Ramos (cell line): ENCODE data around the gene IFNAR1.
"Not testable (repeated sequence)": the region's sequence is repeated elsewhere in the genome, so short reads cannot be mapped to it uniquely, and the experiment has no call there.

Experiments
- in situ Hi-C: fragments of 300-500 bp; cut with MboI; formaldehyde crosslinking; loops from one replicate; pipeline ENCODE4 v1.14.3; 2022; ENCODE audit warnings: low sequenced_read_pairs; ENCODE audit not compliant: unreplicated experiment

IFNAR1 gene

DNA sequence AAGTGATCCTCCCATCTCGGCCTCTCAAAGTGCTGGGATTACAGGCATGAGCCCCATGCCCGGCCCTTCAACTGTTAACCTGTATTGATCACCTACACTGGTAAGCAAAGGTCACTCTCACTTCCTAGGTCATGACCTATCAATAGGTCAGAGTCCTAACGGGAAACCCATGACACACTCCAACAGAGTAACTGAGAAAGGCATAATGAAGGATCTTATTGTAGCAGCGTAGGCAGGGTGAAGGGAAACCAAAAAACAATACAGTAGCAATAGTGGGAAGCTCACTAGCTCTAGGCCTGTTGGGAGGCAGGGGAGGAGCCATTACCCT, 19.5 kb upstream of the IFNAR1 start:
- in situ Hi-C loops: no loop called here

DNA sequence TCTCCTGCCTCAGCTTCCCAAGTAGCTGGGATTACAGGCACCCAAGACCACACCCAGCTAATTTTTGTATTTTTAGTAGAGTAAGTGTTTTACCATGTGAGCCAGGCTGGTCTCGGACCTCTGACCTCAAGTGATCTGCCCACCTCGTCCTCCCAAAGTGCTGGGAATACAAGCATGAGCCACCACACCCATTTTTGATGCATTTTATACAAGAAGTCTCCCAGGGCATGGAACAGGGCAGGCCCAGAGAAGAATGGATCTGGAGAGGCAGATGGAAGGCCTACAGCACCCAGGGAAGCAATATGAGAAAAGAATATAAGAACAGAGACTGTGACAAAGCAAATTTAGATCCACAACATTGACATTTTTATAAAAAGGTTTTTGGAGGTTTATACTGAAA, 18.8 kb upstream of the IFNAR1 start:
- in situ Hi-C loops: no loop called here

DNA sequence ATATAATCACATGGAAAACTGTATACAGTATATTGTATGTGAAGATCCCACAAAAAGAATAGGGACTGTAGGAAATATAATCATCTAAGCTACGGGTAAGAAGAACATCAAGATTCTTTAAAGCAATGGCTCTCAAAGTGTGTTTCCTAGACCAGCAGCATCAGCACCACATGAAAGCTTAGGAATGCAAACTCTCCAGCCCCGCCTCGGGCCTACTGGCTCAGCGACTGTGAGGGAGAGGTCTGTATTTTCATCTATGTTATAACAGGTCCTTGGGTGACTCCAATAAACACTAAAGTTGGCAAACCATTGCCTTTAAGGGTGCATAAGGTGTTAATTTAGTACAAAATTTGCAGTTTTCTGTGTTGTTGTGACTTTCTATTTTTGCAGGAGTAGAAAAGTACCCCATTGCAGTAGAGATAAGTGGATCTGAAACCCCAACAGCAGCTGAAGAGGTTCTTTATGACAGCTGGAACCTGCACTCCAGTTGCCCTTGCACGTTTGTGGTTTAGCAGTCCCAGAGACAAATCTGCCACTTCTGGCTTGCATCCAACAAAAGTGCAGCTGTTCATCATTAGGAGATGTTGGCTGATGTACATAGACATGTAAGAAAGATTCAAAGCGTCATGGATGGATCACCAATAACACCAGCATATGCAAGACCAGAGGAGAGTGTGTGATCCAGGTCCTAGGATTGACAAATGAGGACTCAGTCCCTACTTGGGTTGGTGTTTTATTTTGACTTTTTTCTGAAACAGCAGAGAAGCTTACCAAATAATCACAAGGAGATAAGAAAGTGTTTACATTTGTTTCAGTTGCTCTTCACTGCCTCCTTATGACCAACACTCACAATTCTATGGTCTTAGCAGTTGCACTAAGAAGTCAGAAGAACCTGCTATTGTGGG, 15.9 kb upstream of the IFNAR1 start:
- in situ Hi-C loops: no loop called here

DNA sequence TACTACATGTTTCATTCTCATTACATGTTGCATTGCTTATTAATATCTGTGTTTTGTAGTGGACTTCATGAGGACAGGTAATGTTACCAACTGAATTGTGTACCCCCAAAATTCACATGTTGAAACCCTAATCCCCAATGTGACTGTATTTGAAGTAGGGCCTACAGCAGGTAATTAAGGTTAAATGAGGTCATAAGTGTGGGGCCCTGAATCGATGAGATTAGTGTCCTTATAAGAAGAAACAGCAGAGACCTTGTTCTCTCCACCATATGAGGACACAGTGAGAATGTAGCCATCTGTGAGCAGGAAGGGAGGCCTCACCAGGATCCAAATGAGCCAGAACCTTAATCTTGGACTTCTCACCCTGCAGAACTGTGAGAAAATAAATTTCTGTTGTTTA, 15.0 kb upstream of the IFNAR1 start:
- in situ Hi-C loops: no loop called here

DNA sequence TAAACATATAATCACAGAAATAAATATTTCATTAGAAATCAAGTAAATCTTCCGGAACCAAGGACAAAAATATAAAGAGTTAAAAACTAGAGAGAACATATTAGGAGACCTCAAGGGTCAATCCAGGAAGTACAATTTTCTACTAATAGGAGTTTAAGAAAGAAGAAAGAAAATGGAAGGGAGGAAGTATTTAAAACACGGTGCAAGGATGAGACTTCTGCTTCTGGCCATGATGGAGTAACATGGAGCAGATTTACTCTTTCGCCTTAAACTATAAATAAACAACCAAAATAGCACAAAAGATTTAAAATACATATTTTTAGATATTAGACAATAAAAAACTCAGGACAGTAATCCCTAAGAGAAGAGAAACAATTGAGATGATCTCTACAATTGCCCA, 12.6 kb upstream of the IFNAR1 start:
- in situ Hi-C loops: no loop called here

DNA sequence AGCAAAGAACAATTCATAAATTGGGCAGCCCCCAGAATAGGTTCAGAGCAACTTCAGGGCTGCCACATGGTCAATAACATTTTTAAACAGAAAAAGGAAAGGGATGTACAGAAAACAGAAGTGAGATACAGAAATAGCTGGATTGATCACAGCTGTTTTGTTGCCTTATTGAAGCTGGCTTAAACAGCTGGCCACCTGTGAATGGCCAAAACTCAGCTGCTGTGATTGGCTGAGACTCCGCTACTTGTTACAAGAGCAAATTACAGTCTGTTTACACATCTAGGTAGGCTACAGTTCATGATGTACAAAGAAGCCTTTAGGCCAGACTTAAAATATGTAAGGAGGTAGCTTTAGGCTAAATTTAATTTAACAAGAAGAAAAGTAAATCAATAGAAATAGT, 11.6 kb upstream of the IFNAR1 start:
- in situ Hi-C loops: no loop called here

DNA sequence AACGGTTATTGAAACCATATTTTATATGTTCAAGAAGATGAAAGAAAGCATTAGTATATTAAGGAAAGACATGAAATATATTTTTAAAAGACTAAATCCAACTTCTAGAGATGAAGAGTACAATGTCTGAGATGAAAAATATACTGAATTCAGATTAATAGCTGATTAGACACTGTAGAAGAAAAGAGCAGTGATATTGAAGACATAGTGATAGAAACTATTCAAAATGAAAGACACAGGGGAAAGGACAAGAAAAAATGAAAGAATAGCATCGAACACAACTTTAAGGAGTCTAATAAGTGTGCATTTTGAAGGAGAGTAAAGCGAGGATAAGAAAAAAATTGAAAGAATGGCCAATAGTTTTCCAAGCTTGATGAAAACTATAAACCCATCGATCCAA, 11.2 kb upstream of the IFNAR1 start:
- in situ Hi-C loops: no loop called here

DNA sequence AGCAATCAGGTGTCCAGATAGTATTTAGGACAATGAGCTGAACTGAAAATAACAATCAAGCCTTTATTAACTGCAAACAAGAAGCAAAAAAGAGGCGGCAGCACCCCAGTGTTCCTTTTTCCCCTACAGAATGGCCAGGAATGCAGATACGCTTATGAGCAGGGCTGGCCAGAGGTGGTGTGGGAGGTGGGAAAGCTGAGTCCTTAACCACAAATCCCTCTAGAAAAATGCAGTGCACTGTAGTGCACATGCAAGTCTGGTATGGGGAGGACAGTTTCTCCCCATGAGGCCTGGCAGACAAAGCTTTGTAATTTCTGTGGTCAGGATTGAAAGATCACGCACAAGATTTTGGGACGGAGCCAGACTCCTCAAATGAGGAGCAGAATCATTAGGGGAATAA, 10.7 kb upstream of the IFNAR1 start:
- in situ Hi-C loops: no loop called here

DNA sequence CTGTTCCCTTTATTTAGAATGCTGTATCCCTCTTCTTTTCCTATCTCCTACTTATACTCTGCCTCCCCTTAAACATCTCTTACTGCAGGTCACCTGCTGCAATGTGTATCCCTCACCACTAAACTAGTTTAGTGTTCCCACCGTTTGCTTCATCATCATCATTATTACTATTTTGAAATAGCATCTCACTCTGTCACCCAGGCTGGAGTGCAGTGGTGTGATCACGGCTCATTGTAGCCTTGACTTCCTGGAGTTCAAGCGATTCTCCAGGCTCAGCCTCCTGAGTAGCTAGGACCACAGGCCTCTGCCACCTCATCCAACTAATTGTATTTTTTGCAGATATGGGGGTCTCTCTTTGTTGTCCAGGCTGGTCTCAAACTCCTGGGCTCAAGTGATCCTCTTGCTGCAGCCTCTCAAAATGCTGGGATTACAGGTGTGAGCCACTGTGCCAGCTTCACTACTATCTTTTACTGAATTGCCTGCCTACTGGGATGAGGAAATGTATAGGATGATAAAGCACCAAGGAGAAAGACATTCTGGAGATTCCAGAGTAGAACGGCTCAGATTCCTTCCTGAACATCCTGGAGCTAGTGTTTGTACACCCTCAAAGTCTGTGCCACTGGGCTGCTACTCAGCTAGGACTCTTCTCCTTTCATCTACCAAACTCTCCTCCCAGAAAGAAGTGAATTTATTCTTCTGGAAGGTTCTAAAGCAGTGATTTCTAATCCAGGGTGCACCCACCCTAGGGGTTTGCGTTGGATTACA, 8.6 kb upstream of the IFNAR1 start:
- in situ Hi-C loops: no loop called here

DNA sequence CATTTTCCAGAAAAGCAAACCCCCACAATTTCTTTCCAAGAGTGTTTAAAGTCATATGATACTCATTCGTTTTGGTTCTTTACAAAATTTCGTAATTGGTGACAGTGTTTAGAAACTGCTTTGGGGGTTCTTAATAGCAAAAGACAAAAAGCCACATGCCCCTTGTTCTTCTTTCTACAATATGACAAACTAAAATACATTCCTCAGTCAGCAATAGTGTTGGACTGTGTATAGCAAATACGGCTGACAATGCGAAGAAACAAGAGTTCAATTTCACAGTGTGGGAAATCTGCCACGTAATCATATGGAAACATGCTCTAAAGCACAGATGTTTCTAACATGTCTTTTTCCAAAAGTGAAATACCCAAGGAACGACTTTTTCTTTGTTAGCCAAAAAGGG, 7.6 kb upstream of the IFNAR1 start:
- in situ Hi-C loops: no loop called here

DNA sequence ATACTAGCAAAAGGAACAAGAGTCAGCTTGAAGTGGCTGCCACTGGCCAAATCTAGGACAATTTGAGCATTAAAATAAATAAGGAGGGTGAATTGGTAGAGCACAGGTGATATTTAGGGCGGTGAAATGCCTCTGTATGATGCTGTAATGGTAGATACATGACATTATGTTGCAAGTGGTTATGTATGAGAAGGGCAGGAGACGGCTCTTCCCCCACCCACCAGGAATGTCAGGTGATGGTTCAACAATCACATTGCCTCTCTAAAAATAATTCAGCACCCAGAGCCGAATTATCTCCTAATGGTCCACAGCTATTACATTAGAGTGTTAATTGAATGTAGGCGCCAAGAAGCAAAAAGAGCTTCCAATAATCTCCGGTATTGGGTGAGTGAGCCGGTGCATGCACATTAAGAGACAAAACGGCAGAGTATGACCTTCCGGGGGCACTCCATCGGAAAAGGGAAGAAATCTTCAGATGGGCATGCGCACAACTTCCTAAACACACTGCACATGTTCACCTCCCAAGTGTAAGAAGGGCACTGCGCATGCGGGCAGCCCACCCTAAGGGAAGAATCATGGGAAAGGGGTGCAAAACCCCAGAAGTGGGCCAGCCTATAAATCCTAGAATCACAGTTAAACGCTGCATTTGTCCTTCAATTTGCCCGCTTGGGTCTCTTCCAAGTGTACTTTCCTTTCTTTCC, 6.8 kb upstream of the IFNAR1 start:
- in situ Hi-C loops: no loop called here

DNA sequence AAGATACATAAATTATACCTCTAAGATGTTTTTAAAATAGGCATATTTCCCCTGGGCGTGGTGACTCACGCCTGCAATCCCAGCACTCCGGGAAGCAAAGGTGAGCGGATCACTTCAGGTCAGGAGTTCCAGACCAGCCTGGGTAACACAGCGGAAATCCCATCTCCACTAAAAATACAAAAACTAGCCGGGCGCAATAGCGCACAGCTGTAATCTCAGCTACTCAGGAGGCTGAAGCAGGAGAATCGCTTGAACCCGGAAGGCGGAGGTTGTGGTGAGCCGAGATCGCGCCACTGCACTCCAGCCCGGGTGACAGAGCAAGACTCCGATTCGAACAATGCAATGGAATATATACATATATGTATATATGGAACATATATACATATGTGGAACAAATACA, 3.8 kb upstream of the IFNAR1 start:
- in situ Hi-C loops: not testable (repeated sequence)

DNA sequence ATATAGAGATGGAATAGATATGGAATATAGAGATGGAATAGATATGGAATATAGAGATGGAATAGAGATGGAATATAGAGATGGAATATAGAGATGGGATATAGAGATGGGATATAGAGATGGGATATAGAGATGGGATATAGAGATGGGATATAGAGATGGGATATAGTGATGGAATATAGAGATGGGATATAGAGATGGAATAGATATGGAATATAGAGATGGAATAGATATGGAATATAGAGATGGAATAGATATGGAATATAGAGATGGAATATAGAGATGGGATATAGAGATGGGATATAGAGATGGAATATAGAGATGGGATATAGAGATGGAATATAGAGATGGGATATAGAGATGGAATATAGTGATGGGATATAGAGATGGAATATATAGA, 1.2 kb upstream of the IFNAR1 start:
- in situ Hi-C loops: not testable (repeated sequence)

DNA sequence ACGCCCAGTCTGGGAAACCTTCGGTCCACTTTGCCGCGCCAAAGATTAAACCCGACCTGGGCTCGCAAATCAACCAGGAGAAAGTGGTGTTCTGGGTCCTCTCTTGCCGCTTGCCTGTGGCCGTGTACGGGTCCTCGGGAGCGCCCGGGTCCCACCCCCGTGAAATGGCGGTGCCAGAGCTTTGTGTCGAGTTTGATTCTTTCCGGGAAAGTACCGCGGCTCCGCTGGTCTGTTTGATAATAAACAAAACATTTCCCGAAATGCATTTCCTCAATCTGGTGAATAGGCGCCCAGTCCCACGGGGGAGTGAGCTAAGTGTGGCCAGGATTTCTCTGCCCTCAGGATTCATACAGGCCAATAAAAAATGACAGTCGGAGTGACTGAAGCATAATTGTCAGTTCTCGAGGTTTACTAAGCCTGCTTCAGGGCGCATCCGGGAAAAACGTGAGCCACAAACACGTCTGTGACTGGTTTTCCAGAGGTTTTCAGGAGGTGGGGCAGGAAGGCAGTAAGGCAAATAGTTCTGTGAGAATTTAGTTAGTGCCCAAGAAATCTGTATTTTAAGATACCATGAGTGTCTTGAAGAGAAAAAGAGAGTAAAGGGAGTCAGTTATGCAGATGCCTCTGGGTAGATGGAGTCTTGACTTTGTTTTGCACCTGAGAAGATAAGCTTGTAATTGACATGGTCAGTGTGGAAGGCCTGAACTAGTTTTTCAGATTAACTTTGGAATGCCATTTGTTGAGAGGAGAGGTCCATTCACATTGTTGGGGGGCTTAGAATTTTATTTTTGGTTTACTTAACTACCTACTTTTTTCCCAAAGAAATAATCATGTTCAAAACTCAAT, 675 bp downstream of the IFNAR1 start:
- in situ Hi-C loops: no loop called here

DNA sequence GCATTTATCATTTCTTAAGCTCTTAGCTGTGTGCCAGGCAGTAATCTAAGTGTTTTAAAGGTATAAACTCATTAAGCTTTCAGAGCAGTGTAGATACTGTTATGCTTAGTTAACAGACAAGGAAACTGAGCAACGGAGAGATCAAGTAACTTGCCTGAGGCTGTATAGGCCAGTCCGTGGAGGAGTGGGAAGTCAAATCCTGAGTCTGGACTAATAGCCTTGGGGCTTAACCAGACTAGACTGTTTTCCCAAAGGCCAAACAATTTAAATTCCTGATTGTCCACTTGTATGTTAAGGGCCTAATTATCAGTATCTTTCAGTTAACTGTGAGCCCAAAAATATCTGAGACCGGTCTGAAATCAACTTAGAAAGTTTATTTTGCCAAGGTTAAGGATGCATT, 2.6 kb downstream of the IFNAR1 start:
- in situ Hi-C loops: no loop called here

DNA sequence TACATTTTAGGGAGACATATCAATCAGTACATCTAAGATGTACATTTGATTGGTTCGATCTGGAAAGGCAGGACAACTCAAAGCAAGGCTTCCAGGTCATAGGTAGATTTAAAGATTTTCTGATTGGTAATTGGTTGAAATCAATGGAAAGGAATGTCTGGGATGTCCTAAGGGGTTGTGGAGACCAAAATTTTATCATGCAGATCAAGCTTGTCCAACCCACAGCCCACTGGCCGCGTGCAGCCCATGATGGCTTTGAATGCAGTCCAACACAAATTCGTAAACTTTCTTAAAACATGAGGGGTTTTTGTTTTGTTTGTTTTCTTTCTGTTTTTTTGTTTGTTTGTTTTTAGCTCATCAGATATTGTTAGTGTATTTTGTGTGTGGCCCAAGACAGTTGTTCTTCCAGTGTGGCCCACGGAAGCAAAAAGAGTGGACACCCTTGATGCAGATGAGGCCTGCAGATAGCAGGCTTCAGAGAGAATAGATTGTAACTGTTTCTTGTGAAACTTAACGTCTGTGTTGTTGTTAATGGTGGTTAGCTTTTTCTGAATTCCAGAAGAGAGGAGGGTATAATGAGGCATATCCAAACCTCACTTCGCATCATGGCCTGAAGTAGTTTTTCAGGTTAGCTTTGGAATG, 3.1 kb downstream of the IFNAR1 start:
- in situ Hi-C loops: no loop called here

DNA sequence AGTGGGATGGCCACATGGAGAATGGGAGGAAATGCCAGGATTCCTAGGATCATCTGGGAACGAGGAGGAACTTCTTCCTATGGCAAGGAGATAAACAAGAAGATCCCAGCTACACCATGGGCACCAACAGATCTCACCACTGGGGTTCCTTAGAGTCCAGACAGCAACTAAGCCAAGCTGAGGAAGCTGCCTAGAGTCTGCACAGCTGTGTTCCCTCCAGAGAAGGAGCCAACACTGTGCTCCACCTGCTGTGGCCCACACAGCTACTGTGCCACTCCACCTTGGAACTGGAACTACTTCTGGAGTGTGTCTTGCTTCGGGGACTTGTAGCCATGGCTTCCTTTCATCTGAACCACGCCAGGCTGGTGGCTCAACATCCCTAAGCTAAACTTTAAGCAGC, 6.0 kb downstream of the IFNAR1 start:
- in situ Hi-C loops: no loop called here

DNA sequence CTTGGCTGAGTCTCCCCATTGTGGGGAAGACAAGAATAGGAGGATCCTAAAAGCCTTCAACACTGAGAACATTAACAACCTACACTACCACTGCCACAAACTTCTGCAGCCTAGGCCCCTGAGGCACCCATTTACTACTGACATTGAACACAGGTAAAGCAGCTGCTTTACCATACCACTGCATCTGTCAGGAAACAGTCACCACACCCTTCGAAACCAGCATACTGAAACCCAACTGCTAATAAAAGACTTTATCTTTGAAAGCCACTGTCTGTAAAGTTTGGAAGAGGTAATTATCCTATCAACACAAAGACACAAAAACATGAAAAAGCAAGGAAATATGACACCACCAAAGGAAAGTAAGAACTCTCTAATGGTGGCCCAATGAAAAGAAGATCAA, 7.4 kb downstream of the IFNAR1 start:
- in situ Hi-C loops: no loop called here

DNA sequence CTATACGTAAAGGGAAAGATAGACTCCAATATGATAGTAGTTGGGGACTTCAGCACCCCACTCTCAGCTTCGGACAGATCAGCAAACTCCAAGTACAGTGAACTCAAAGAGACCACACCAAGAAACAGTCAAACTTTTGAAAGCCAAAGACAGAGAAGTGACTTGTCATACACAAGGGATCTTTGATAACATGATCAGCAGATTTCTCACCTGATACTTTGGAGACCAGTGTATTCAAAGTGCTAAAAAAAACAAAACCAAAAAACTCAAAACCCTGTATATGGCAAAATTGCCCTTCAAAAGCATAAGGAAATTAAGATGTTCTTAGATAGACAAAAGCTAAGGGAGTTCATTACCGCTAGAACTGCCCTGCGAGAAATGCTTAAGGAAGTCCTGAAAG, 9.4 kb downstream of the IFNAR1 start:
- in situ Hi-C loops: no loop called here

DNA sequence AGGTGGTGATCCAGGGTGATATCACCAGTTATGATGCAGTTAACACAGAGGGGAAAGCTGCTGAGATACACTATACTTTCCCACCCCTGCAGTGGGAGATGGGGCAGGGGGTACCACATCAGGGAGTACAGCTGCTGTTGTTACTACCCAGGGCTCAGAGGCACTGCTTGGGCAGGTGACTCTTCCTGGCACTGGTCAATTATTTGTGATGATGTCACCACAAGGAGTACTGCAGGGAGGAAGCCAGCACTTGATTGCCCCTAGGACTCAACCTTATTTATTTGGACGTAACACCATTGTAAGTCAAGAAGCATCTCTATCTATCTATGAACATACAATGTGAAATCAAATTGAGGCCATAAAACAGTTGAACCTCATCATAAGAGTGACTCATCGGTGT, 10.1 kb downstream of the IFNAR1 start:
- in situ Hi-C loops: no loop called here
